HepG2 (cell line): ENCODE results near the gene CUL4A. TPM values are rescaled to one million over a fixed set of nuclear protein-coding genes. Genes with fewer than 3 reads are reported as not detected.

Experiments used
- AGO1 ChIP-seq: fragments of 200-400 bp; formaldehyde crosslinking; IDR thresholded peaks from 2 replicates; pipeline ENCODE4 v1.6.1; 2017; ENCODE audit warnings: mild to moderate bottlenecking, low read depth, low read length, moderate library complexity; ENCODE audit not compliant: poor library complexity, severe bottlenecking
- CREM ChIP-seq, 2 experiments: sonication (generic) in 1 of 2; formaldehyde crosslinking in 1 of 2; IDR thresholded peaks; 2 replicates each; pipeline versions ENCODE4 v1.4.0 to v1.6.1; 2016 to 2020; ENCODE audit warnings: antibody characterized with exemption in 1 of 2, mild to moderate bottlenecking in 1 of 2, missing genetic modification reagents in 1 of 2
- DMAP1 ChIP-seq: IDR thresholded peaks from 2 replicates; pipeline ENCODE4 v1.6.1; 2016
- DPF2 ChIP-seq: sonication (generic); formaldehyde crosslinking; IDR thresholded peaks from 2 replicates; pipeline ENCODE4 v1.4.0; 2020; ENCODE audit warnings: mild to moderate bottlenecking, low read depth, missing genetic modification reagents, borderline replicate concordance
- ESRRA ChIP-seq: sonication (generic); formaldehyde crosslinking; IDR thresholded peaks from 2 replicates; pipeline ENCODE4 v1.5.1; 2020; ENCODE audit warnings: mild to moderate bottlenecking, low read depth, missing genetic modification reagents
- FOXO1 ChIP-seq: sonication (generic); formaldehyde crosslinking; IDR thresholded peaks from 2 replicates; pipeline ENCODE4 v1.4.0; 2020; ENCODE audit warnings: missing genetic modification reagents
- HHEX ChIP-seq: IDR thresholded peaks from 2 replicates; pipeline ENCODE4 v1.6.1; 2016; ENCODE audit warnings: control low read depth
- MXD4 ChIP-seq: IDR thresholded peaks from 2 replicates; pipeline ENCODE4 v1.6.1; 2016; ENCODE audit warnings: mild to moderate bottlenecking, missing biosample characterization, missing genetic modification reagents
- NR2F2 ChIP-seq: IDR thresholded peaks from 2 replicates; pipeline ENCODE4 v1.6.1; 2012; ENCODE audit warnings: low read depth, inconsistent platforms, borderline replicate concordance
- PHF5A ChIP-seq: IDR thresholded peaks from one replicate; pipeline ENCODE4 v1.6.1; 2018; ENCODE audit warnings: low read depth, missing genetic modification reagents; ENCODE audit not compliant: unreplicated experiment
- STAT5B ChIP-seq: sonication (generic); formaldehyde crosslinking; IDR thresholded peaks from 2 replicates; pipeline ENCODE4 v1.4.0; 2020; ENCODE audit warnings: missing genetic modification reagents
- ZEB1 ChIP-seq: IDR thresholded peaks from 2 replicates; pipeline ENCODE4 v1.6.1; 2012; ENCODE audit warnings: mild to moderate bottlenecking, low read depth, inconsistent platforms; ENCODE audit not compliant: insufficient replicate concordance
- ZMAT3 ChIP-seq: sonication (generic); formaldehyde crosslinking; conservative IDR thresholded peaks from 2 replicates; pipeline ENCODE4 v1.7.0; 2021; ENCODE audit warnings: missing genetic modification reagents
- ZMYM3 ChIP-seq: sonication (generic); formaldehyde crosslinking; IDR thresholded peaks from 2 replicates; pipeline ENCODE4 v1.5.1; 2020; ENCODE audit warnings: mild to moderate bottlenecking, missing genetic modification reagents
- ZNF33B ChIP-seq: sonication (generic); formaldehyde crosslinking; IDR thresholded peaks from 2 replicates; pipeline ENCODE4 v1.5.1; 2020; ENCODE audit warnings: mild to moderate bottlenecking, missing genetic modification reagents
- ZNF720 ChIP-seq: sonication (generic); formaldehyde crosslinking; IDR thresholded peaks from 2 replicates; pipeline ENCODE4 v1.4.0; 2020; ENCODE audit warnings: missing genetic modification reagents
- ZNF850 ChIP-seq: sonication (generic); formaldehyde crosslinking; conservative IDR thresholded peaks from 2 replicates; pipeline ENCODE4 v1.9.0; 2021; ENCODE audit warnings: mild to moderate bottlenecking, missing genetic modification reagents
- ZNF879 ChIP-seq: sonication (generic); formaldehyde crosslinking; IDR thresholded peaks from 2 replicates; pipeline ENCODE4 v1.8.1; 2023; ENCODE audit warnings: missing genetic modification reagents
- ZSCAN21 ChIP-seq: sonication (generic); formaldehyde crosslinking; IDR thresholded peaks from 2 replicates; pipeline ENCODE4 v1.8.0; 2022; ENCODE audit warnings: mild to moderate bottlenecking, missing genetic modification reagents, moderate library complexity, borderline replicate concordance
- polyA plus RNA-seq, 8 experiments: library from polyadenylated mRNA; depleted of rRNA in 3 of 8; stranded (reverse) in 7 of 8; unstranded in 1 of 8; fragments of >200 nt; fragmentation: Illumina TruSeq in 4 of 8; extraction: Trizol in 4 of 8; gene quantifications; 2 replicates each; pipeline versions ENCODE4 v1.2.1 to v1.2.3, GENCODE V29; 2011 to 2016; ENCODE audit warnings: low read depth in 4 of 8, missing spikeins in 1 of 8, mixed read lengths in 1 of 8; ENCODE audit not compliant: insufficient read depth in 1 of 8
- total RNA-seq, 5 experiments: library from RNA; depleted of rRNA; stranded (reverse); fragments of >200 nt; fragmentation: Illumina TruSeq; extraction: Trizol; gene quantifications; 2 replicates each; pipeline ENCODE4 v1.2.3, GENCODE V29; 2016; ENCODE audit warnings: low read depth in 1 of 5
- TF ChIP-seq, protein P1 (sequence below): IDR thresholded peaks from 2 replicates; pipeline ENCODE4 v1.6.1; 2016; ENCODE audit warnings: mild to moderate bottlenecking
- TF ChIP-seq, protein P2 (sequence below): IDR thresholded peaks from 2 replicates; pipeline ENCODE4 v1.6.1; 2016; ENCODE audit warnings: low read depth, missing genetic modification reagents, missing compliant biosample characterization
- TF ChIP-seq, protein P3 (sequence below): sonication (generic); formaldehyde crosslinking; IDR thresholded peaks from 2 replicates; pipeline ENCODE4 v1.5.1; 2020; ENCODE audit warnings: missing genetic modification reagents, mild to moderate bottlenecking, borderline replicate concordance

Gene CUL4A
- total and polyA plus RNA-seq, 2 of the 13 experiments (the other 11 are each of a cell fraction or from before 2014, with no cell fraction given), result 51.2 to 75.3 TPM

DNA sequence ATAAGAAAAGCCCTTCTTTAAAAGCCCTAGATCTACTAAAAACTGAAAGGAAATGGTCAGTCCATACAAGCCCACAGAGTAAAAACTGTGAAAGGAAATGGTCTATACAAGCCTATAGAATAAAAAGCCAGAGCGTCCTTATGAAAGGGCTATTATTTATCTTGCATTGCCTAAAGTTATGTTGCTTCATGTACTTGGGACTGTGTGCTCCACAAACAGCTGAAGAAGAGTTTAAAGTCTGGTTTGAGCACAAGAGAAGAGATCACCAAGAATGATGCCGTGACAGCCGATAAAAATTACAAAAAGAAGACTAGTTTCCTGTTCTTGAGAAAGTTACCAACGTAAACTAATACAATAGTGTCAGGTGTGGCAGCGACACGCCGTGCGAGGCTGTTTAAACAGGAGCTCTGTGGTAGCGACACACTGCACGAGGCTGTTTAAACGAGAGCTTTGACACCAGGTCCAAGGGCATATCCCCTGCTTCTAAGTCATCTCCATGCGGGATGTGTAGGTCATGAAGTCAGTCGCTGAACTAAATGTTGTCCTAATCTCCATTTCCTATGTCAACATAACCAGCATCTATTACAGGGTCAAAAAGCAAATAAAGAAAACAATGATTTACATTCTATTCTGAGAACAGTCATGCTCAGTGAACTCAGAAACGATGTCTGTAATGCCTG lies 25.8 kb upstream of the CUL4A start (continued):
- TF ChIP-seq FOXO1 (CRISPR knock-in tag), result peak; percentile 38; the same call in 1 of the 2 replicates
- peak; percentile 50; the same call in 1 of the 2 replicates for TF ChIP-seq CREM (IDR thresholded peaks at IDR 0.05)
- TF ChIP-seq CREM (CRISPR knock-in tag; IDR thresholded peaks at IDR 0.05), result no peak
- TF ChIP-seq AGO1, result no peak
- TF ChIP-seq HHEX (CRISPR knock-in tag), result 0 out of 2 replicates have a peak, but pooled peaks have one; percentile 24
- TF ChIP-seq DMAP1, result peak; percentile 53; the same call in 1 of the 2 replicates
- TF ChIP-seq, protein P1, sequence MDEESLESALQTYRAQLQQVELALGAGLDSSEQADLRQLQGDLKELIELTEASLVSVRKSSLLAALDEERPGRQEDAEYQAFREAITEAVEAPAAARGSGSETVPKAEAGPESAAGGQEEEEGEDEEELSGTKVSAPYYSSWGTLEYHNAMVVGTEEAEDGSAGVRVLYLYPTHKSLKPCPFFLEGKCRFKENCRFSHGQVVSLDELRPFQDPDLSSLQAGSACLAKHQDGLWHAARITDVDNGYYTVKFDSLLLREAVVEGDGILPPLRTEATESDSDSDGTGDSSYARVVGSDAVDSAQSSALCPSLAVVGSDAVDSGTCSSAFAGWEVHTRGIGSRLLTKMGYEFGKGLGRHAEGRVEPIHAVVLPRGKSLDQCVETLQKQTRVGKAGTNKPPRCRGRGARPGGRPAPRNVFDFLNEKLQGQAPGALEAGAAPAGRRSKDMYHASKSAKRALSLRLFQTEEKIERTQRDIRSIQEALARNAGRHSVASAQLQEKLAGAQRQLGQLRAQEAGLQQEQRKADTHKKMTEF (CRISPR knock-in tag), result peak; percentile 84
- TF ChIP-seq ZNF850 (CRISPR knock-in tag), result no peak
- TF ChIP-seq STAT5B (CRISPR knock-in tag), result no peak
- no peak for TF ChIP-seq ZNF720
- TF ChIP-seq ESRRA (CRISPR knock-in tag), result peak; percentile 87
- 0 out of 2 replicates have a peak, but pooled peaks have one; percentile 42 for TF ChIP-seq ZMAT3
- TF ChIP-seq, protein P2, sequence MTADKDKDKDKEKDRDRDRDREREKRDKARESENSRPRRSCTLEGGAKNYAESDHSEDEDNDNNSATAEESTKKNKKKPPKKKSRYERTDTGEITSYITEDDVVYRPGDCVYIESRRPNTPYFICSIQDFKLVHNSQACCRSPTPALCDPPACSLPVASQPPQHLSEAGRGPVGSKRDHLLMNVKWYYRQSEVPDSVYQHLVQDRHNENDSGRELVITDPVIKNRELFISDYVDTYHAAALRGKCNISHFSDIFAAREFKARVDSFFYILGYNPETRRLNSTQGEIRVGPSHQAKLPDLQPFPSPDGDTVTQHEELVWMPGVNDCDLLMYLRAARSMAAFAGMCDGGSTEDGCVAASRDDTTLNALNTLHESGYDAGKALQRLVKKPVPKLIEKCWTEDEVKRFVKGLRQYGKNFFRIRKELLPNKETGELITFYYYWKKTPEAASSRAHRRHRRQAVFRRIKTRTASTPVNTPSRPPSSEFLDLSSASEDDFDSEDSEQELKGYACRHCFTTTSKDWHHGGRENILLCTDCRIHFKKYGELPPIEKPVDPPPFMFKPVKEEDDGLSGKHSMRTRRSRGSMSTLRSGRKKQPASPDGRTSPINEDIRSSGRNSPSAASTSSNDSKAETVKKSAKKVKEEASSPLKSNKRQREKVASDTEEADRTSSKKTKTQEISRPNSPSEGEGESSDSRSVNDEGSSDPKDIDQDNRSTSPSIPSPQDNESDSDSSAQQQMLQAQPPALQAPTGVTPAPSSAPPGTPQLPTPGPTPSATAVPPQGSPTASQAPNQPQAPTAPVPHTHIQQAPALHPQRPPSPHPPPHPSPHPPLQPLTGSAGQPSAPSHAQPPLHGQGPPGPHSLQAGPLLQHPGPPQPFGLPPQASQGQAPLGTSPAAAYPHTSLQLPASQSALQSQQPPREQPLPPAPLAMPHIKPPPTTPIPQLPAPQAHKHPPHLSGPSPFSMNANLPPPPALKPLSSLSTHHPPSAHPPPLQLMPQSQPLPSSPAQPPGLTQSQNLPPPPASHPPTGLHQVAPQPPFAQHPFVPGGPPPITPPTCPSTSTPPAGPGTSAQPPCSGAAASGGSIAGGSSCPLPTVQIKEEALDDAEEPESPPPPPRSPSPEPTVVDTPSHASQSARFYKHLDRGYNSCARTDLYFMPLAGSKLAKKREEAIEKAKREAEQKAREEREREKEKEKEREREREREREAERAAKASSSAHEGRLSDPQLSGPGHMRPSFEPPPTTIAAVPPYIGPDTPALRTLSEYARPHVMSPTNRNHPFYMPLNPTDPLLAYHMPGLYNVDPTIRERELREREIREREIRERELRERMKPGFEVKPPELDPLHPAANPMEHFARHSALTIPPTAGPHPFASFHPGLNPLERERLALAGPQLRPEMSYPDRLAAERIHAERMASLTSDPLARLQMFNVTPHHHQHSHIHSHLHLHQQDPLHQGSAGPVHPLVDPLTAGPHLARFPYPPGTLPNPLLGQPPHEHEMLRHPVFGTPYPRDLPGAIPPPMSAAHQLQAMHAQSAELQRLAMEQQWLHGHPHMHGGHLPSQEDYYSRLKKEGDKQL (CRISPR knock-in tag), result peak; percentile 67; the same call in 1 of the 2 replicates
- 0 out of 2 replicates have a peak, but pooled peaks have one; percentile 22 for TF ChIP-seq ZSCAN21 (CRISPR knock-in tag)
- TF ChIP-seq ZNF879 (CRISPR knock-in tag), result no peak
- no peak for TF ChIP-seq ZNF33B (CRISPR knock-in tag)
- TF ChIP-seq, protein P3, sequence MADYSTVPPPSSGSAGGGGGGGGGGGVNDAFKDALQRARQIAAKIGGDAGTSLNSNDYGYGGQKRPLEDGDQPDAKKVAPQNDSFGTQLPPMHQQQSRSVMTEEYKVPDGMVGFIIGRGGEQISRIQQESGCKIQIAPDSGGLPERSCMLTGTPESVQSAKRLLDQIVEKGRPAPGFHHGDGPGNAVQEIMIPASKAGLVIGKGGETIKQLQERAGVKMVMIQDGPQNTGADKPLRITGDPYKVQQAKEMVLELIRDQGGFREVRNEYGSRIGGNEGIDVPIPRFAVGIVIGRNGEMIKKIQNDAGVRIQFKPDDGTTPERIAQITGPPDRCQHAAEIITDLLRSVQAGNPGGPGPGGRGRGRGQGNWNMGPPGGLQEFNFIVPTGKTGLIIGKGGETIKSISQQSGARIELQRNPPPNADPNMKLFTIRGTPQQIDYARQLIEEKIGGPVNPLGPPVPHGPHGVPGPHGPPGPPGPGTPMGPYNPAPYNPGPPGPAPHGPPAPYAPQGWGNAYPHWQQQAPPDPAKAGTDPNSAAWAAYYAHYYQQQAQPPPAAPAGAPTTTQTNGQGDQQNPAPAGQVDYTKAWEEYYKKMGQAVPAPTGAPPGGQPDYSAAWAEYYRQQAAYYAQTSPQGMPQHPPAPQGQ (CRISPR knock-in tag), result no peak
- TF ChIP-seq ZEB1, result peak; percentile 29
- 0 out of 2 replicates have a peak, but pooled peaks have one; percentile 54 for TF ChIP-seq MXD4 (CRISPR knock-in tag)
- peak; percentile 17 for TF ChIP-seq PHF5A (CRISPR knock-in tag)
- TF ChIP-seq DPF2 (CRISPR knock-in tag), result peak; percentile 57; the same call in 1 of the 2 replicates
- peak; percentile 51; the same call in 1 of the 2 replicates for TF ChIP-seq NR2F2
- TF ChIP-seq ZMYM3 (CRISPR knock-in tag), result peak; percentile 66; the same call in 1 of the 2 replicates
